Suprapubic skin (tissue), 4 donors: ENCODE data around the gene SLC35E4.

Experiments used
- EP300 ChIP-seq: sonication (generic); formaldehyde crosslinking; IDR thresholded peaks from one replicate; pipeline ENCODE4 v1.6.1; 2017; ENCODE audit warnings: antibody characterized with exemption
- POLR2A ChIP-seq, 2 donors: fragments of 450-650 bp; IDR thresholded peaks; one replicate each; pipeline ENCODE4 v1.6.1; 2017; ENCODE audit warnings: antibody characterized with exemption in 2 of 2, mild to moderate bottlenecking in 2 of 2, moderate library complexity in 2 of 2
- POLR2AphosphoS5 ChIP-seq, 3 donors: sonication (generic); formaldehyde crosslinking; IDR thresholded peaks; one replicate each; pipeline ENCODE4 v1.6.1; 2017; ENCODE audit warnings: antibody characterized with exemption in 3 of 3
- TF ChIP-seq, protein P1 (sequence below), 2 donors: fragments of 200-600 bp in 1 of 2; fragments of 450-650 bp in 1 of 2; sonication (generic) in 1 of 2; IDR thresholded peaks; one replicate each; pipeline ENCODE4 v1.5.1; 2016 to 2019; ENCODE audit warnings: antibody characterized with exemption in 2 of 2, mild to moderate bottlenecking in 1 of 2, moderate library complexity in 1 of 2

DNA sequence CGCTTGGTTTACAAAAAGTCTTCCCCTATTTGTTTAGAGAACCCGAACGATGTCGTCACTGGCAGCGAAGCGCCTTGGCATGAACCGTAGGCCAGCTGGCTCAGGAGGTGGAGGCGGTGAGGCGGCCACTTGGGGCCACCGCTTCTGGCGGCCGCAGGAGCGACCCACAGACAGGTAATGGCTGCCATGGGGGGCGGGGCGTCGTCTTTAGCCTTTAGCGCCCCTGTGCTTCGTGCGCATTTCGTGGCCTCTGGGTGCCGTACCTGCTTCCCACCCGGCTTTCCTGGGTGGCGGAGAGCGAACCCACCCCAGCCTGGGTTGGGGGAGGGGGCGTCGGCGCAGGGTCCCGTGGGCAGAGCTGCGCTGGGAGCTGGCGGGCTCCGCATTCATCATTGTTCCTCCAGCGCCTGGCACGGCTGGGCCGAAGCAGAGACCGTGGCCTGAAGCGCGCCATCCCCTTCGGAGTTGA is 58.6 kb downstream of the SLC35E4 start:
- TF ChIP-seq, protein P1, sequence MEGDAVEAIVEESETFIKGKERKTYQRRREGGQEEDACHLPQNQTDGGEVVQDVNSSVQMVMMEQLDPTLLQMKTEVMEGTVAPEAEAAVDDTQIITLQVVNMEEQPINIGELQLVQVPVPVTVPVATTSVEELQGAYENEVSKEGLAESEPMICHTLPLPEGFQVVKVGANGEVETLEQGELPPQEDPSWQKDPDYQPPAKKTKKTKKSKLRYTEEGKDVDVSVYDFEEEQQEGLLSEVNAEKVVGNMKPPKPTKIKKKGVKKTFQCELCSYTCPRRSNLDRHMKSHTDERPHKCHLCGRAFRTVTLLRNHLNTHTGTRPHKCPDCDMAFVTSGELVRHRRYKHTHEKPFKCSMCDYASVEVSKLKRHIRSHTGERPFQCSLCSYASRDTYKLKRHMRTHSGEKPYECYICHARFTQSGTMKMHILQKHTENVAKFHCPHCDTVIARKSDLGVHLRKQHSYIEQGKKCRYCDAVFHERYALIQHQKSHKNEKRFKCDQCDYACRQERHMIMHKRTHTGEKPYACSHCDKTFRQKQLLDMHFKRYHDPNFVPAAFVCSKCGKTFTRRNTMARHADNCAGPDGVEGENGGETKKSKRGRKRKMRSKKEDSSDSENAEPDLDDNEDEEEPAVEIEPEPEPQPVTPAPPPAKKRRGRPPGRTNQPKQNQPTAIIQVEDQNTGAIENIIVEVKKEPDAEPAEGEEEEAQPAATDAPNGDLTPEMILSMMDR (IDR thresholded peaks at IDR 0.05), result no peak
- no peak for TF ChIP-seq EP300
- TF ChIP-seq POLR2A (IDR thresholded peaks at IDR 0.05), result no peak
- no peak for TF ChIP-seq POLR2AphosphoS5 (IDR thresholded peaks at IDR 0.05)
